ENCODE measurements around the gene YTHDF1.

The YTHDF1 gene

GRCh38 chr20:63176034-63176426 is 39.9 kb downstream of the YTHDF1 start:
- Mint-ChIP-seq H3K36me3 (ENCODE audit: low read depth) (no peaks in the 10 kb centered on the region), H3K27ac (no peak overlapping the region), H3K9me3 (no peaks in the 10 kb centered on the region), H3K4me1 (peaks cover 5% of the 10 kb centered on the region), H3K27me3 (ENCODE audit: low read depth) (peaks cover 83% of the 10 kb centered on the region), H3K4me3 (peak overlapping the region; percentile 25 to 53 (median 35))
- no peak for TF ChIP-seq CTCF (IDR thresholded peaks at IDR 0.05; ENCODE audit: unreplicated experiment in 3 of 3)

- no peak overlapping the region for H3K4me3 Mint-ChIP-seq
- peaks cover 5% of the 10 kb centered on the region for H3K4me1 Mint-ChIP-seq
- H3K27ac Mint-ChIP-seq, result no peak overlapping the region
These were observed 40.7 kb downstream of the YTHDF1 start for GRCh38 chr20:63175038-63175895.

GRCh38 chr20:63174309-63175037 is 41.5 kb downstream of the YTHDF1 start:
- Mint-ChIP-seq H3K4me3 (peak overlapping the region in 2 of 3 experiments; percentile 52 to 65), H3K36me3 (ENCODE audit: low read depth) (no peaks in the 10 kb centered on the region), H3K4me1 (peaks cover 5% of the 10 kb centered on the region), H3K27me3 (ENCODE audit: low read depth) (peaks cover 83% of the 10 kb centered on the region), H3K9me3 (no peaks in the 10 kb centered on the region), H3K27ac (no peak overlapping the region)
- no peak for TF ChIP-seq CTCF (IDR thresholded peaks at IDR 0.05; ENCODE audit: unreplicated experiment in 3 of 3)

More at GRCh38 chr20:63175038-63175895, 40.7 kb downstream of the YTHDF1 start:
- H3K27me3 Mint-ChIP-seq (ENCODE audit: low read depth), result peaks cover 83% of the 10 kb centered on the region
- no peaks in the 10 kb centered on the region for H3K36me3 Mint-ChIP-seq (ENCODE audit: low read depth)
- TF ChIP-seq CTCF (IDR thresholded peaks at IDR 0.05; ENCODE audit: unreplicated experiment in 3 of 3), result no peak
- H3K9me3 Mint-ChIP-seq, result no peaks in the 10 kb centered on the region

GRCh38 chr20:63173552-63174191 is 42.3 kb downstream of the YTHDF1 start:
- no peaks in the 10 kb centered on the region for H3K9me3 Mint-ChIP-seq
- H3K4me3 Mint-ChIP-seq, result peak overlapping the region in 1 of 3 experiments; percentile 43
- H3K36me3 Mint-ChIP-seq (ENCODE audit: low read depth), result no peaks in the 10 kb centered on the region
- H3K27me3 Mint-ChIP-seq (ENCODE audit: low read depth), result peaks cover 86% of the 10 kb centered on the region
- TF ChIP-seq CTCF (IDR thresholded peaks at IDR 0.05; ENCODE audit: unreplicated experiment in 3 of 3), result no peak
- peaks cover 5% of the 10 kb centered on the region for H3K4me1 Mint-ChIP-seq
- no peak overlapping the region for H3K27ac Mint-ChIP-seq

GRCh38 chr20:63172726-63173125 is 43.2 kb downstream of the YTHDF1 start:
- Mint-ChIP-seq H3K27ac (no peak overlapping the region), H3K9me3 (no peaks in the 10 kb centered on the region), H3K4me3 (no peak overlapping the region), H3K27me3 (ENCODE audit: low read depth) (peaks cover 83% of the 10 kb centered on the region), H3K4me1 (peaks cover 5% of the 10 kb centered on the region), H3K36me3 (ENCODE audit: low read depth) (no peaks in the 10 kb centered on the region)
- no peak for TF ChIP-seq CTCF (IDR thresholded peaks at IDR 0.05; ENCODE audit: unreplicated experiment in 3 of 3)

Data from nephron (organoid).